ENCODE results near the gene TMEM208.

The TMEM208 gene

GRCh38 chr16:67229906-67230808 is 3.2 kb downstream of the TMEM208 start:
- peaks cover 21% of the 10 kb centered on the region for H3K4me1 Mint-ChIP-seq
- H3K4me3 Mint-ChIP-seq = no peak overlapping the region
- H3K27me3 Mint-ChIP-seq = no peaks in the 10 kb centered on the region
- H3K27ac Mint-ChIP-seq = no peak overlapping the region
- H3K9me3 Mint-ChIP-seq = no peaks in the 10 kb centered on the region
- H3K36me3 Mint-ChIP-seq = peaks cover 17% of the 10 kb centered on the region
- ATAC-seq (ENCODE audit: low read depth) (no peak), DNase-seq (ENCODE audit: low spot score in 2 of 2) (no peak)

DNA sequence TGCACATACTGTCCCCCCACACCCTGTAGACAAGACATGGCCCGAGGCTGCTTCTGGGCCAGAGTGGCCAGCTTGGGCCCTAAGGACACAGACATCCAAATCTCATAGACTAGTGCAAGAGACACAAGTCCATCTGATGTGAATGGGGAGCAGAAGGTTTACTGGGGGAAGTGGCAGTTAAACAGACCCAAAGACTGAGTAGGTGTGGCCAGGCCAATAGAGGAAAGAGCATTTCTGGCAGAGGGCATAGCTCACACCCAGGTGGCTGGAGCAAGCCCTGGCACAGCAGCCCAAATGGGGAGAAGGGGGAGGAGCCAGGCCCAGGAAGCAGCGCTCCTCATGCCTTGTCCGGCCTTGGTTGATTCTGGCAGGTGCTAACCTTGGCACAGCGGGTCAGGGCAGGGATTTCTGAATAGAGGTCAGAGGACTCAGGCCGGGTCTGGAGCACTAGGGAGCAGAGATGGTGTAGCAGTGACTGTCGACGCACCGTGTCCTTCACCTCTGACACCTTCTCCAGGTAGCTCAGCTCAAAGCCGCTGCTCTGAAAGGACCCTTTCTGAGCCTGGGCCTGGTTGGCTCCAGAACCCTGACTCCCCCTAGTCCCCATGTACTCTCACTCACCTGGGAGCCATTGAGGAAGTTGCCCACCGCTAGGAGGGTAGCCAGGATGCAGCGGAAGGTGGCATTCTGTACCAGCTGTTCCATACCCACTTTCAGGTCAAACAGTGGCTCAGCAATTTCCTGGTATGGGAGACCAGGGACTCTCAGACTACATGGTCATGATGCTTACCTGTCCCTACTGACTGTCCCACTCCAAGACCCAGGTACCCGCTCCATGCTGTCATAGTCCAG is 4.1 kb downstream of the TMEM208 start:
- no peak for DNase-seq (ENCODE audit: low spot score in 2 of 2)
- Mint-ChIP-seq H3K27ac (no peak overlapping the region), H3K4me3 (no peak overlapping the region), H3K4me1 (peaks cover 16% of the 10 kb centered on the region), H3K36me3 (peaks cover 19% of the 10 kb centered on the region), H3K9me3 (peaks cover under 1% of the 10 kb centered on the region), H3K27me3 (no peaks in the 10 kb centered on the region)
- no peak for ATAC-seq (ENCODE audit: low read depth)

DNA sequence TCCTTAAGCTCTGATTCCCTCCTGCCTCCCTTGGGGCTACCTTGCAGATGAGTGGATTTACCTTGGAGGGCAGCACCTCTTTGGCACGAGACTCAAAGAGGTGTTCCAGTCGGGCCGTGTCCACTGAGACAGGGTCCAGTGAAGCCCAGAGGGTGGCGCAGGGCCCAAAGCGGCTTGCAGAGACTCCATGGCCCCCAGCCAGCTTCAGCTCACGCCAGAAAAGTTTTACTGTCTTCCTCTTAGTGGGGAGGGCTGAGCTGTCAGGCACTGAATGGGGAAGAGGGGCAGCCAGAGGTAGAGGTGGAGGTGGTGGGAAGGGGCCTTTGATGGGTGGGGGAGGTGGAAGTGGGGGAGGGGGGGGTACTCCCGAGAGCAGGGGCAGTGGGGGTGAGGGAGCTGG is 6.7 kb downstream of the TMEM208 start:
- Mint-ChIP-seq H3K9me3 (peaks cover 2% of the 10 kb centered on the region), H3K4me1 (peaks cover 5% of the 10 kb centered on the region), H3K27ac (no peak overlapping the region), H3K4me3 (no peak overlapping the region), H3K27me3 (no peaks in the 10 kb centered on the region), H3K36me3 (peaks cover 32% of the 10 kb centered on the region)
- no peak for DNase-seq (ENCODE audit: low spot score in 2 of 2)
- ATAC-seq (ENCODE audit: low read depth) = no peak

- ATAC-seq (ENCODE audit: low read depth) (no peak), DNase-seq (ENCODE audit: low spot score in 2 of 2) (no peak)
- Mint-ChIP-seq H3K36me3 (peaks cover 27% of the 10 kb centered on the region), H3K9me3 (peaks cover 2% of the 10 kb centered on the region), H3K4me3 (no peak overlapping the region), H3K27ac (no peak overlapping the region), H3K27me3 (no peaks in the 10 kb centered on the region), H3K4me1 (peaks cover 5% of the 10 kb centered on the region)
Observed at GRCh38 chr16:67234180-67234597, 7.3 kb downstream of the TMEM208 start.

DNA sequence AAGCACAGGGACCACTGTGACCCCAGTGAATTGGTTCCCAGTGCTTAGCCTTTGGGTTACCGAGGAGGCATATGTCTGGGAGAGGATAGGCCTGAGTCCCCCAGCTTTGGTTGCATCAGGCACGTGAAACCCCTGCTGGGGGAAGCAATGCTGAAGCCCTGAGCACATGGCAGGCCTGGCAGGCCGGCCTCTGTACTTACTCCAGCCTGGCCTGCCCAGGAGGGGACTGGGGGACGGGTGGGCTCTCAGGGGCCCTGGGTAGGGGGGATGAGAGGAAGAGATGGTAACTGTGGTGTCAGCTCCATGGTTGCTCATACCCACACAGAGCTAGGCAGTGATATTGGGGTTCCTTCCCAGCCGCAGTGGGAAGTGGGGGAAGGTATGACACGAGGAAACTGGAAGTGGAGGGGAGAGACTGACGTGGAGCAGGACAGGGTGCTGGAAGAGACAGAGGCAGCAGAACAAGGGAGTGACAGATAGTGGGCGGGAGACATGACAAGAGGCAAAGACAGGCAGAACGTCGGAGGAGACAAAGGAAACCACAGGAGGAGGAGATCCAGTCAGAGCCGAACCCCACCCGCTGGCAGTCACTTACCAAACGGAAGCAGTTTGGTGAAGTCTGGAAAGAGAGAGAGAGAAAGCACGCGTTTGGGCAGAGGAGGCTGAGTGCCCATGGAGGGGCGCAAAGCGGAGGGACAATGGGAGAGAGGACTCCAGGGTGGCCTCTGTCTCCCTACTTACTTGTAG is 9.1 kb downstream of the TMEM208 start:
- Mint-ChIP-seq H3K36me3 (peaks cover 23% of the 10 kb centered on the region), H3K27me3 (no peaks in the 10 kb centered on the region)
- ATAC-seq (ENCODE audit: low read depth) = no peak

DNA sequence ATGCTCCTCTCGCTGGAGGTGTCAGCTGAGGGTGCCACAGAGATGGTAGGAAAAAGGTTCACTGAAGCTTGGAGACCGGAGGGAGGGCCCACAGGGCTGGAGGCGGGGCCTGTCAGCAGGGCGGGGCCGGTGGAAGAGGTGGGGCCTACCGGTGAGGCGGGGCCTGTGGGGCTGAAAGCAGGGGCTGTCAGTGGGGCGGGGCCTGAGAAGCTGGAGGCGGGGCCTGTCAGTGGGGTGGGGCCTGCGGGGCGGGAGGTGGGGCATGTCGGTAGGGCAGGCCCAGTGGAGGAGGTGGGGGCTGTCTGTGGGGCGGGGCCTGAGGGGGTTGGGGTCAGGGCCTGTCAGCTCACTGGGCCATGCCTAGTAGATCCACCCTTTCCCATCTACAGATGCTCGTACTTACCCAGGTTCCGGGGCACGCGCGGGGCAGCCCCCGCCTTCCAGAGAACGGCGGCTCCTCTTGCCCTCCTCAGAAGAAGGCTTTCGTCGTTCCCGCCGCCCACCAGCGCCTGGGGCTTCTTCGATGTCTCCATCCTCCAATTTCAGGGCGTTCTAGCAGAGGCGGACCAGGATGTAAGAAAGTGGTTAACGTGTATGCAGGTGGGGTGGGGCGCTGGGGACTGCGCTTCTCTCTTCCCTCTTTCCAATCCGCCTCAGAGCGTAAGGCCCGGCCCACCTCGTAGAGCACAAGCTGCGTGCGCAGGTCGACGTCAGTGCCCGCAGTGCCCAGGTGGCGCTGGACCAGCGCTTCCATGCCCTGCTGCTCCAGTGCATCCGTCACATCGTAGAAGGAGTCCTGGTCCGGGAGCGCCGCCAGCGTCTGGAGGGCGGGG is 9.8 kb downstream of the TMEM208 start:
- Mint-ChIP-seq H3K36me3 (peaks cover 23% of the 10 kb centered on the region), H3K27me3 (no peaks in the 10 kb centered on the region), H3K27ac (no peak overlapping the region), H3K4me1 (peaks cover 8% of the 10 kb centered on the region), H3K4me3 (no peak overlapping the region), H3K9me3 (peaks cover 2% of the 10 kb centered on the region)
- ATAC-seq (ENCODE audit: low read depth) (peak; percentile 92), DNase-seq (ENCODE audit: low spot score in 2 of 2) (peak; percentile 51 to 56)

More for the DNA sequence above, 9.1 kb downstream of the TMEM208 start:
- peaks cover 8% of the 10 kb centered on the region for H3K4me1 Mint-ChIP-seq
- no peak overlapping the region for H3K27ac Mint-ChIP-seq
- peaks cover 2% of the 10 kb centered on the region for H3K9me3 Mint-ChIP-seq
- DNase-seq (ENCODE audit: low spot score in 2 of 2) = no peak
- no peak overlapping the region for H3K4me3 Mint-ChIP-seq

- peaks cover 23% of the 10 kb centered on the region for H3K36me3 Mint-ChIP-seq
- no peak overlapping the region for H3K27ac Mint-ChIP-seq
- no peaks in the 10 kb centered on the region for H3K27me3 Mint-ChIP-seq
Observed at GRCh38 chr16:67237396-67238277, 10.7 kb downstream of the TMEM208 start.

GRCh38 chr16:67238278-67238575 is 11.3 kb downstream of the TMEM208 start:
- peaks cover 23% of the 10 kb centered on the region for H3K36me3 Mint-ChIP-seq
- peaks cover 10% of the 10 kb centered on the region for H3K4me1 Mint-ChIP-seq
- no peak overlapping the region for H3K27ac Mint-ChIP-seq
- no peak for DNase-seq (ENCODE audit: low spot score in 2 of 2)
- no peaks in the 10 kb centered on the region for H3K27me3 Mint-ChIP-seq
- no peak overlapping the region for H3K4me3 Mint-ChIP-seq
- ATAC-seq (ENCODE audit: low read depth) = no peak
- peaks cover 2% of the 10 kb centered on the region for H3K9me3 Mint-ChIP-seq

More at GRCh38 chr16:67237396-67238277, 10.7 kb downstream of the TMEM208 start:
- no peak overlapping the region for H3K4me3 Mint-ChIP-seq
- H3K9me3 Mint-ChIP-seq = peaks cover 2% of the 10 kb centered on the region
- ATAC-seq (ENCODE audit: low read depth) = no peak
- DNase-seq (ENCODE audit: low spot score in 2 of 2) = no peak
- H3K4me1 Mint-ChIP-seq = peaks cover 10% of the 10 kb centered on the region

- H3K36me3 Mint-ChIP-seq = peaks cover 19% of the 10 kb centered on the region
- H3K27ac Mint-ChIP-seq = no peak overlapping the region
- DNase-seq (ENCODE audit: low spot score in 2 of 2) = no peak
- no peak overlapping the region for H3K4me3 Mint-ChIP-seq
- no peaks in the 10 kb centered on the region for H3K27me3 Mint-ChIP-seq
- ATAC-seq (ENCODE audit: low read depth) = no peak
- H3K4me1 Mint-ChIP-seq = peaks cover 11% of the 10 kb centered on the region
- H3K9me3 Mint-ChIP-seq = peaks cover 2% of the 10 kb centered on the region
Observed at GRCh38 chr16:67238806-67239470, 12.0 kb downstream of the TMEM208 start.

DNA sequence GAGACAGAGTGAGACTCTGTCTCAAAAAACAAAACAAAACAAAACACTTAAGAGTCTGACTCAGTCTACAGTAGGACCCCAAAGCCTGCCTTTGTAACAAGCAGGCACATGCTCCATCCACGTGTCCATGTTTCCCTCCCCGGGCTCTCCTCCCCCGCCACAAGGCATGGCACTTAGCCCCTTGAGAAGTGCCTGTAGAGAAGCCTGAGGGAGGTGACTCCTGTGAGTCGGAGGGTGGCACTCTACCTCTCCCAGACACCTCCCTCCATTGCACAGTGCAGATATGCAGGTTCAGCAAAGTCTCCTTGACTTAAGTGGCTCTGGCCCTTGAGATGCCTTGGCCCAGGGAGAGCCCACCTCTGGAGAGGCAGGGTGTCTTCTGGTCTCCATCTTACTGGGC is 13.6 kb downstream of the TMEM208 start:
- DNase-seq (ENCODE audit: low spot score in 2 of 2) = no peak
- H3K36me3 Mint-ChIP-seq = peaks cover 19% of the 10 kb centered on the region
- H3K9me3 Mint-ChIP-seq = peaks cover 2% of the 10 kb centered on the region
- no peak for ATAC-seq (ENCODE audit: low read depth)
- H3K4me1 Mint-ChIP-seq = peaks cover 23% of the 10 kb centered on the region
- no peak overlapping the region for H3K4me3 Mint-ChIP-seq
- H3K27me3 Mint-ChIP-seq = no peaks in the 10 kb centered on the region
- H3K27ac Mint-ChIP-seq = no peak overlapping the region

- H3K4me3 Mint-ChIP-seq = no peak overlapping the region
- H3K36me3 Mint-ChIP-seq = peaks cover 16% of the 10 kb centered on the region
- peaks cover 19% of the 10 kb centered on the region for H3K4me1 Mint-ChIP-seq
- H3K27me3 Mint-ChIP-seq = no peaks in the 10 kb centered on the region
- DNase-seq (ENCODE audit: low spot score in 2 of 2) (no peak), ATAC-seq (ENCODE audit: low read depth) (no peak)
- H3K9me3 Mint-ChIP-seq = no peaks in the 10 kb centered on the region
- no peak overlapping the region for H3K27ac Mint-ChIP-seq
Observed at GRCh38 chr16:67241008-67241900, 14.3 kb downstream of the TMEM208 start.

Data from memory B cell (primary cell).